Activated CD8-positive, alpha-beta memory T cell treated with anti-CD3 and anti-CD28 coated beads for 24 hours (primary cell): ENCODE data around the gene PLA2G4F.
A peak's percentile ranks its signal among the peaks of the same experiment; 100 is the strongest.

Experiments used
- DNase-seq: peaks from one replicate; pipeline ENCODE4 v3.0.0-alpha.2; 2020

The PLA2G4F gene

DNA sequence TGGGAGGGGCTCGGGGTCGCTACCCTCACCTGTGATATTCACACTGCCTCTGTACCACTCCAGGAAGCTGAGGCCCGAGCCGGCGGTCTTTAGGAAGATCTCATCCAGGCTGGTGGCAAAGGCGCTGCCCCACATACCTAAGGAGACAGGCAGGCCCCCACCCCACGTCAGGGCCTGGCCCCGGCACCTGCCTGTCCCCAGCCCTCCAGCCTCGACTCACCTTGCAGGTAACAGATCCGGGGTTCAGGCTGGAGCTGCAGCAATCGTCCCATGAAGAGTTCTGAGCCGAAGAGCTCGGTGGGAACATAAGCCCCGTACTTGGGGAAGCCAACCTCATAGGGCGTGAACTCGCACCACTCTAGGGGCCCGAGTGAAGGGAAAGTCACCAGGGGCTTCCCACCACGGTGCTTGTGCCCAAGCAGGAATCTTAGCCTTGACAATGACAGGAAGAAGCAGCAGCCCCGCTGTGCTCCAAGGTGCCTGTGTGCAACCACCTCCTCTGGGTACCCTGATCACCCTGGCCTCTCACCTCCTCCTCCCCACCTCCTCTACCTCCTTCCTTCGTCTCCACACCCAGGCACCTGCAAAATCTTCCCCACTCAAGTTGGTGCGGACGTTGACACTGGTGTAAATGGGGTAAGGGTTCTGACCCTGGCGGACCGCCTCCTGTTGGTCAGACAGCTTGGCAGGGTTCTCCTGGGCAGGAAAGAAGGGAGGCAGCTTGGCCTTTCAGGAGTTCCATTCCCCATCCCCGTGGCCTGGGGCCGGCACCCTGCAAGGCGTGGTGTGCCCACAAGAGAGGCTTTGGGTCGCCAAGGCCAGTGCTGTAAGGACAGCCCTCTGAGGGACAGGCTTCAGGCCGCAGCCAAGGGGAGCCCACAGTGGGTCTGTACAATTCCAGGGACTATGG is 10.6 kb downstream of the PLA2G4F start:
- DNase-seq: no peak

DNA sequence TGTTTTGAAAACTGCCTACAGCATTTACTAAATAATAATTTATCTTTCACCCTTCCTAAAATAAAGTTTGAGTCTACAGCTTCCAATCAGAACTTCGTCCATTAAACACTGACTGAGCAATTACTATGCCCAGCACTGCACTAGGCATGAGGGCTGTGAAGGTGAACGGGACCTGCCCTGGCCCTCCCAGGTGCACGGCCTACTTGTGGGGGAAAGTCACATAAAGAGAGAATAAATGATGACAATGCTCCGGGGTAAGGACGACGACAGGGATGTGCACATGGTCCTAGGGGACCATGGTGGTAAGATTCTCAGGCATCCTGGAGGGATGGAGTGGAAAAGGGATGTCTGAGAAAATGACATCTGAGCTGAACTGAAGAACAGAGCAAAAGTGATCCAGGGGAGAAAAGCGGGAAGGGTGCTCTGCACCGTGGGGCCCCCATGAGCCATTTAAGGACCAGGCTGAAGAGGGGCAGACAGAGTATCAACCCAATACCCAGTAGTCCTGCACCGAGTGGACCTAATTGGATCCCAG is 11.5 kb downstream of the PLA2G4F start:
- no peak for DNase-seq

- no peak for DNase-seq
Observed at GRCh38 chr15:42143866-42144625, 12.4 kb downstream of the PLA2G4F start.

- DNase-seq: no peak
Observed at GRCh38 chr15:42143356-42143755, 13.1 kb downstream of the PLA2G4F start.

DNA sequence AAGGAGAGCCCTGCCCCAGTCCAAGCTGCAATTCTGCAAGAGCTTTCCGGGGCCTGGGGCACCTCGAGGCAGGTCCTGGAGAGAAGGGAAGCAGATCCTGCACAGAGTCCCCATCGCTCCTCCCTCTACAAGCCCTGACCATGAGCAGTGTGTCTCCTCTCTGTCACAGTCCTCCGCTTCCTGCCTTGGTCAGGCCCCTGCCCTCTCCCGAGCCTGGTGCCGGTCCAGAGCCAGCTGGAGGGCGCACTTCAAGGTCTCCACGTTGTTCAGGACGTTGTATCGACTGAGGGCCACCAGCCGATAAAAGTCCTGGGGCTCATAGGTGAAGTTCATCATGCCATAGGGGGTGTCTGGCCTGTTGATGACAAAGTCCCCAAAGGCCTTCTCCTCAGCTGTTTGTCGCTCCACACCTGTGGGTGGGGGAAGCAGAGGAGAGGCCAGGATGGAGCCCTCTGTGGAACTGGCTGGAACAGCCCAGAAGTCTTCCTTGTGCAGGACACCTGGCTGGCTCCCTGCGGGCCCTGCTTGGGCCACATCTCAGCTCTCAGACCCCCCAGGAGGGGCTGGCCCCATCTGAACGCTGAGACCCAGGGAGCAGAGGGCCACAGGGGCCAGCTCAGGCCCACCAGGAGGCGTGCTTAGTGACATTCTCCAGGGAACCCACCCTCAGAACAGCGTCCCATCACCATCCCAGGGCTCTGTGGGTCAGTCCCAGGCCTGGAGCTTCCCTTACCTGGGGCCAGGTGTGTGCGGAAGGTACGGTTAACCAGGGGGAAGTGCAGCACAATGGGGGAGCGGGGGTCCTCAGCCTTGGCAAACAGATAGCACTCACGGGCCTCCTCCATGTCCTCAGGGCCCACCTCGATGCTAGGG is 14.4 kb downstream of the PLA2G4F start:
- no peak for DNase-seq

DNA sequence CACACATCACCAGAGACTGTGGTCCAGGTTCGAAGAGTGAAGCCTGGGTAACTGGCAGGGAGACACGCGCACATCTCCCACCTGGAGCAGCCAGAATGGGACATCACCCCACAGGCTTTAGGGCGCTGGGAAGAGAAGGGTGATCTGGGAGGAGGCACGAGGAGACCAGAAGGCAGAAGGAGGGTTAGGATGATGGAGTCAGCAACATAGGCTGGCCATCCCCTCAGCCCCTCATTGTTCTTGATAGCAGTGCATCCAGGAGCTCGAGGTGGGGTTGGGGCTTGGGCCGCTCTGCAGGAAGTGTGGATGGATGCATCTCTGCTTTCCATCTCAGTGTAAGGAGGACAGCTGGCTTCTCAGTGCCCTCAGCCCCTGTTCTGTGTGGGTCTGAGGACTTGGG is 15.2 kb downstream of the PLA2G4F start:
- DNase-seq: no peak

- DNase-seq: no peak
Observed at GRCh38 chr15:42140383-42141070, 15.9 kb downstream of the PLA2G4F start.

DNA sequence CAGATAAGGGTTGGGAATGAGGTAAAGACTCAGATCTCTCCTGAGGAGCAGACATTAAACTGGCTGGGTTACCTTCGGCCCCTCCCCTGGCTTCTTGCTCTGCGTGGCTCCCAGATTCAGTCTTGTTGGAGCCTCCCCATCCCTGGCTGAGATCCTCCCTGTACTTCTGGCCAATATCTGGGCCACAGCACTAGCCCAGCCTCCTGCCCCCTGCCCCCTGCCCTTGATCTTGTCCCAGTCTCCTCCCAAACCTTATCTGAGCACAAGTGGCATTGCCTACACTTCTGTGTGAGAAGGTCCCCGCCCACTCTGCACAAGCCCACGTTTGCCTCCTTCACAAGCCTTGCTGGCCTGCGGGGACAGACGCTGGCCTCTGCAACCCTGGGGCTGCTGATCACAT is 16.8 kb downstream of the PLA2G4F start:
- no peak for DNase-seq

- DNase-seq: no peak
Observed at GRCh38 chr15:42138968-42139386, 17.5 kb downstream of the PLA2G4F start.

DNA sequence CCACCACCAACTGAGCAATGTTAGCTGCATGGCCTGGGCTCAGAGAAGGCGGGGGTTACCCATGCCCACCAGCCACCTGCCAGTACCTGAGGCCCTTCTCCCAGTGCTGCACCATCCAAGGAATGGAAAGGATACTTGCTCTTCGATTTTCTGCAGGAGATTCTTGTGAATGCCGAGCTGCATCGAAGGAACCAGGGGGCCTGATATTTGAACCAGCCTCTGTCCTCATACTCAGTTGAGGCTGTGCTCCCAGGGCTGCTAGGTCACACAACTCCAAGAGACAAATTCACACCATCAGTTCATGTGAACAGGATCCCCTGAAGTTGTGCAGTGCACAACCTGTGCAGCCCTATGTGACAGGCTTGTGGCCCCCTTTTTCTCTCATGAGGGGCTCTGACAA is 18.0 kb downstream of the PLA2G4F start:
- DNase-seq: no peak

DNA sequence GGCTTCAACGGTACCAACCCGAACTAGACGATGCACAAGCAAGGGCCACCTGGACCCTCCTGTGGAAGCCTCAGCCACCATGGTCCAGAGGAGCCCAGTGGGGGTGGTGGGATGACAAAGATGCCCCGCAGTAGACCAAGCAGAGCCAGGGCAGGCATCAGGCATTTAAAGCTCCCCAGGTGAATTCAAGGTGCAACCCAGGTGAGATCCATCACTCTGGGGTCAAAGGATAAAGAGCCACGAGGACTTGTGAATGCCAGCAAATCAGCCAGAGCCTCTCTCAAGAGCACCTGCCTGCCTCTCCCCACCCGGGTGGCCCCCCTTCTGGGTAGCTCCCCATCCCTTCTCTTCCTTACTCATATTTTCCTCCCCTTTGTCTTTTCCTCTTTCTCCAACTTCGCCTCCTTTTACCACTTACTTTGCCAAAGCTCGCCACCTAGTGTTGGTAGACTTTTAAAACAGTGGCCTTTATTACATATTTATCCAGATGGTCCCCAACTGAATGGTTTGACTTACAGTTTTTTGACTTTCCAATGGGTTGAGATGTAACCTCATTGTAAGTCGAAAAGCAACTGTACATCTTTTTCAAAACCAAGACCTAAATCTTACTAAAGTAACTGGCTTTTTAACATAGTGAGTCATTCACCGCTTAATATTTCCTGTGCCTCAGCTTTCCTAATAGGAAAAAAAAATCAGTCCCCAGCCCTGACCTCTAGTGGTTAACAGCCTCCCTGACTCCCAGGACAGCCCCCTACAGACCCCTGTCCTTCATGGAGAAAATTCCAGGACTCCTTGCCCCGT is 18.8 kb downstream of the PLA2G4F start:
- DNase-seq: peak; percentile 15

DNA sequence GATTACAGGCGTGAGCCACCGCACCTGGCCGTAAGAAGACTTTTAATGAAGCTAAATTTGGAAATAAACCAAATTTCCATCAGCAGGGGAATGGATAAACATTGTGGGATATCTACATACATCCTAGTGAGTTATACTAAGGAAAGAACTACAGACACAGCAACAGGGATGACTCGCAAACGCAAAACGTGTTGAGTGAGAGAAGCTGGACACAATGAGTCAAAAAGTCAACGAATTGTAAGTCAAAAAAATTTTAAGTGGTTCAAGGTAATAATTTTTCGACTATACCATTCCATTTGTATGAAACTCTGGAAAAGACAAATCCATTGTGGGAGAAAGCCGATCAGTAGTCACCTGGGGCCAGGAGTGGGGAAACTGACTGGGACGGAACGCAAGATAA is 19.9 kb downstream of the PLA2G4F start:
- no peak for DNase-seq

DNA sequence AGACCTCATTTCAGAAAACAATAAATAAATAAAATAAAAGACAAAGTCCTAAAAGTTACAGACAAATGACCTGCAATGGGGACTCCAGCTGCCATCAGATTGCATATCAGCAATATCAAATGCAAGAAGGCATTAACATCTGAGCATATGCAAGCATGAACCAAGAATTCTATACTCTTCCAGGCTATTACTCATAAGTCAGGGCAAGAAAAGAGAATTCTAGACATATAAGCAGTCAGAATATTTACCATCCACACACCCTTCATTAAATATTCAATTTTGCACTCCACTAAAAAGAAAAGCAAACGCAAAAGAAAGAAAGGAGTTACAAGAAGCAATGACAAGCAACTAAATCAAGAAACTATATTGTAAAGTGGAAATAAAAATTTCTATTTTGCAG is 21.1 kb downstream of the PLA2G4F start:
- no peak for DNase-seq

- peak; percentile 24 for DNase-seq
Observed at GRCh38 chr15:42134617-42135245, 21.7 kb downstream of the PLA2G4F start.

GRCh38 chr15:42133886-42134502 is 22.4 kb downstream of the PLA2G4F start:
- peak; percentile 75 for DNase-seq

- no peak for DNase-seq
Observed at GRCh38 chr15:42133356-42133755, 23.1 kb downstream of the PLA2G4F start.

DNA sequence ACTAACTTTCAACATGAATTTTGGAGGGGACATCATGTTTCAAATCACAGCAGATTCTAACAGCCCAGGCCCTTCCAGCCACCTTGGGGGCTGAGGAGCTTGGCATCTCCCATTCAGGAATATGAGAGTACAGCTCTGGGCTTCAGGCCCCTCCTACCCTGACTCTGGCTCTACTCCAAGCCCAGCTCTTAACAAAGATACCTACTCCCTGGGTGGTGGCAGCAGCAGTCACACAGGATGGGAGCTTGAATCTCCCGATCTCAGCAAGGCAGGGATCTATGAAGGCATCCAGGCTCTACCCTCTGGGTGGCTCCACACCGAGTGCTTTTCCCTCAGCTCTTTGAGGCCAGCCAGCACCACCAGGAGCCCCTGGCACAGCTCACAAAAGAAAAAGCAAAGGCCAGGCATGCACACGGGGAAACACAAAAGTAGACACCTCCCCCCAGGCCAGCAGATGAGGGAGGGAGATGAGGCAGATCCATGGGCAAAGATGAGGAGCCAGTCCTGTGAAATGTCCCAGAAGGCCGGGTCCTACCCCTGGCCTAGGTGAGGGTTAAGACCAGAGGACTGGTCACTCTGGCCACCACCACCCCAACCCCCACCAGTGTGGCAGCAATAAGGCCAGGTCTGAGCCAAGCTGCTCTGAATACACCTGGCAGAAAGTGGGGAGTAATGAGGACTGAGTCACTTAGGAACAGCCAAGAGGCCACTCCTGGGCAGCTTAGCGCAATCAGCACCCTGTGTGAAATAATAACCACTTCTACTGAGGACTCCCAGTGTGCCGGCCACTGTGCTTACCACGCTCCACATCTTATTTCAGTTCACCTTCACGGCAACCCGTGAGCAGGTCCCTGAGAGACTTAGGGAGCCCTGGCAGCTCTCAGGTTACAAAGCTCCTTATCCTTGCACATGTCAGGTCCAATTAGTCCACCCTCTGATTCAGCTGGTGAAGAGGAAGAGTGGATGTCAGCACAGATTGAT is 24.3 kb downstream of the PLA2G4F start:
- peak; percentile 35 for DNase-seq

DNA sequence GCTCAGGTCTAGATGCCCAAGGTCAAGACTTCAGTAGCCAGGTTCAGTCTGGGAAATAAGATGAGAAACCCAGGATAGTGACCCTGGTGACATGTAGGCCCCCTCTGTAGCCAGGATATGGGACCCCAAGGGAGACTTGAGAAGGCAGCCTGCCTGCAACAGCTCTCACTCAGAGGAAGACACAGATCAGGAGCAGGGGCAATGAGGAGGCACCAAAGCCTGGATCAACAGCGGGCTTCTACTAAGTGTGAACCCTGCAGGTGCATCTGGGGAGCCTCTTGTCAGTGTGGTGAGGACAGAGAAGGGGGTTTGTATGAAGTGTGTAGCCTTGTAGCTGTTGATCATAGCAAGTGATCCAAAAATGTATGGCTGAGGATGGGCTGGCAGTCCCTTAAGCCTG is 25.4 kb downstream of the PLA2G4F start:
- DNase-seq: no peak
